Left kidney (tissue), 8 donors: Measurements from ENCODE around the gene PLXND1. TPM values are rescaled to one million over a fixed set of nuclear protein-coding genes. Genes with fewer than 3 reads are reported as not detected.
"Not testable (repeated sequence)": the region's sequence is repeated elsewhere in the genome, so short reads cannot be mapped to it uniquely, and the experiment has no call there.

Experiments
- DNase-seq: peaks from one replicate; pipeline ENCODE4 v3.0.0-alpha.2; 2013
- long read RNA-seq, 8 donors: transcript quantifications; one replicate each; lab custom pipeline, GENCODE V29; 2026
- polyA plus RNA-seq: library from polyadenylated mRNA; unstranded; fragments of 120-200 nt; gene quantifications from one replicate; pipeline ENCODE4 v1.2.1, GENCODE V29; 2013; ENCODE audit not compliant: insufficient read length

The PLXND1 gene
- 147 TPM for polyA plus RNA-seq
- long read RNA-seq, donor 1, full-length matches to known transcripts, result 5 of 69 reads
- long read RNA-seq, donor 1, partial matches to known transcripts, result 64 of 69 reads
- long read RNA-seq, donor 1, other reads (novel, unspliced or antisense), result 0 of 69 reads
- long read RNA-seq, donor 2, full-length matches to known transcripts, result 3 of 18 reads
- long read RNA-seq, donor 2, partial matches to known transcripts, result 15 of 18 reads
- long read RNA-seq, donor 2, other reads (novel, unspliced or antisense), result 0 of 18 reads
- long read RNA-seq, donor 3, full-length matches to known transcripts, result 1 of 1 reads
- long read RNA-seq, donor 3, partial matches to known transcripts, result 0 of 1 reads
- long read RNA-seq, donor 3, other reads (novel, unspliced or antisense), result 0 of 1 reads
- long read RNA-seq, donor 4, partial matches to known transcripts, result 6 of 6 reads
- long read RNA-seq, donor 4, other reads (novel, unspliced or antisense), result 0 of 6 reads
- long read RNA-seq, donor 5, full-length matches to known transcripts, result 5 of 12 reads
- long read RNA-seq, donor 5, partial matches to known transcripts, result 7 of 12 reads
- long read RNA-seq, donor 5, other reads (novel, unspliced or antisense), result 0 of 12 reads
- long read RNA-seq, donor 6, partial matches to known transcripts, result 11 of 12 reads
- long read RNA-seq, donor 6, other reads (novel, unspliced or antisense), result 0 of 12 reads
- long read RNA-seq, donor 7, full-length matches to known transcripts, result 1 of 1 reads
- long read RNA-seq, donor 7, partial matches to known transcripts, result 0 of 1 reads
- long read RNA-seq, donor 7, other reads (novel, unspliced or antisense), result 0 of 1 reads
- long read RNA-seq, donor 8, partial matches to known transcripts, result 6 of 6 reads
- long read RNA-seq, donor 8, other reads (novel, unspliced or antisense), result 0 of 6 reads

GRCh38 chr3:129606636-129607390 lies at the start of gene PLXND1:
Gene PLXND1, minus strand, starts transcription at chr3:129606676. Its CDS starts 37 bp downstream, at chr3:129606639.
- no peak for DNase-seq

GRCh38 chr3:129655291-129655700 lies 48.8 kb upstream of the PLXND1 start:
- DNase-seq, result no peak

- DNase-seq, result no peak
Measured at GRCh38 chr3:129654131-129654530, 47.7 kb upstream of the PLXND1 start.

GRCh38 chr3:129653019-129653418 lies 46.5 kb upstream of the PLXND1 start:
- DNase-seq, result no peak

- DNase-seq, result no peak
Measured at GRCh38 chr3:129651435-129652202, 45.1 kb upstream of the PLXND1 start.

GRCh38 chr3:129650256-129650872 lies 43.9 kb upstream of the PLXND1 start:
- peak; percentile 68 for DNase-seq

- no peak for DNase-seq
Measured at GRCh38 chr3:129648391-129648790, 41.9 kb upstream of the PLXND1 start.

- no peak for DNase-seq
Measured at GRCh38 chr3:129645286-129645685, 38.8 kb upstream of the PLXND1 start.

- no peak for DNase-seq
Measured at GRCh38 chr3:129644836-129645235, 38.4 kb upstream of the PLXND1 start.

- not testable (repeated sequence) for DNase-seq
Measured at GRCh38 chr3:129641567-129642260, 35.2 kb upstream of the PLXND1 start.

GRCh38 chr3:129640985-129641384 lies 34.5 kb upstream of the PLXND1 start:
- DNase-seq, result not testable (repeated sequence)

GRCh38 chr3:129638481-129638880 lies 32.0 kb upstream of the PLXND1 start:
- no peak for DNase-seq

GRCh38 chr3:129636082-129636481 lies 29.6 kb upstream of the PLXND1 start:
- no peak for DNase-seq

GRCh38 chr3:129635656-129636055 lies 29.2 kb upstream of the PLXND1 start:
- no peak for DNase-seq

GRCh38 chr3:129633751-129634481 lies 27.4 kb upstream of the PLXND1 start:
- DNase-seq, result no peak

- DNase-seq, result no peak
Measured at GRCh38 chr3:129632977-129633376, 26.5 kb upstream of the PLXND1 start.

- no peak for DNase-seq
Measured at GRCh38 chr3:129632556-129632955, 26.1 kb upstream of the PLXND1 start.

- no peak for DNase-seq
Measured at GRCh38 chr3:129632056-129632455, 25.6 kb upstream of the PLXND1 start.

GRCh38 chr3:129629011-129629410 lies 22.5 kb upstream of the PLXND1 start:
- DNase-seq, result no peak

GRCh38 chr3:129628169-129628522 lies 21.7 kb upstream of the PLXND1 start:
- DNase-seq, result no peak
